HT1080 (cell line): Measurements from ENCODE around the gene RAB31. TPM values are rescaled to one million over a fixed set of nuclear protein-coding genes. Genes with fewer than 3 reads are reported as not detected.

Experiments
- DNase-seq: peaks from one replicate; pipeline ENCODE4 v3.0.0-alpha.2; 2015; ENCODE audit warnings: low read depth
- total RNA-seq: library from RNA; depleted of rRNA; stranded (reverse); fragments of >200 nt; shearing (Covaris generic); gene quantifications from 2 replicates; pipeline ENCODE4 v1.2.3, GENCODE V29; 2014

Gene RAB31
- total RNA-seq, 1 experiment from 2014 or later = 82.2 TPM

DNA sequence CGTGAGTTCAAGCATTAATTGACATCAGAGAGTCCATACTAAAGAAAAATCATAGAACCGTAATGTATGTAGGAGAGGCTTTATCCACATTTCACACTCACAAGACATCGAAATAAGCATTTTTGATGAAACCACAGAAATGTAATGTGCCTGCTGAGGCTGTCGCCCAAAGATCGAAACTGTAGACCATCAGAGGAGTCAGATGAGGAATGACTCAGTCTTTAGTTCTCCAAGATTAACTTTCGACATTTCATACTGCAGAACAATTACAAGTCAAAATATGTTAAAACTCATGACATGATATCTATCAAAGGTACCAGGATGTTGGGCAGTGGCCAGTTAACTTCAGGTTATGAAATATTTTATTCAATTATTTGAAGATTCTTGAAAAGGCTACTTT is 79.6 kb downstream of the RAB31 start:
- no peak for DNase-seq

DNA sequence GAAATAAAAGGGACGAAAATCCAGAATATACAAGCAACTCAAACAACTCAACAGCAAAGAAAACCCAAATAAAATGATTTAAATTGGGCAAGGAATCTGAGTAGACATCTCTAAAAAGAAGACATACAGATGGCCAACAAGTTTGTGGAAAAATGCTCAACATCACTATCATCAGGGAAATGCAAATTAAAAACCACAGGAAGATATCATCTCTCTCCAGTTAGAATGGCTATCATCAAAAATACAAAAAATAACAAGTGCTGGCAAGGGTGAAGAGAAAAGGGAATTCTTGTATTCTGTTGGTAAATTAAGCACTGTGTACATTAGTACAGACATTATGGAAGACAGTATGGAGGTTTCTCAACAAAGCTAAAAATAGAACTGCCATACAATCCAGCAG is 80.0 kb downstream of the RAB31 start:
- no peak for DNase-seq

DNA sequence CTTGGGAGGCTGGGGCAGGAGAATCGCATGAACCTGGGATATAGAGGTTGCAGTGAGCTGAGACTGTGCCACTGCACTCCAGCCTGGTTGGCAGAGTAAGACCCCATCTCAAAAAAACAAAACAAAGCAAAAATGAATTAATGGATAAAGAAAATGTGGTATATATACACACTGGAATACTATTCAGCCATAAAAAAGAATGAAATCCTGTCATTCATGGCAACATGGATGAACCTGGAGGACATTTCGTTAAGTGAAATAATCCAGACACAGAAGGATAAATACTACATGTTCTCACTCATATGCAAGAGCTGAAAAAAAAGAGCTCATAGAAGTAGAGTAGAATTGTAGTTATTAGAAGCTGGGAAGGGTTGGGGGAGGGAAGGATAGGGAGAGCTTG is 80.8 kb downstream of the RAB31 start:
- DNase-seq = no peak

DNA sequence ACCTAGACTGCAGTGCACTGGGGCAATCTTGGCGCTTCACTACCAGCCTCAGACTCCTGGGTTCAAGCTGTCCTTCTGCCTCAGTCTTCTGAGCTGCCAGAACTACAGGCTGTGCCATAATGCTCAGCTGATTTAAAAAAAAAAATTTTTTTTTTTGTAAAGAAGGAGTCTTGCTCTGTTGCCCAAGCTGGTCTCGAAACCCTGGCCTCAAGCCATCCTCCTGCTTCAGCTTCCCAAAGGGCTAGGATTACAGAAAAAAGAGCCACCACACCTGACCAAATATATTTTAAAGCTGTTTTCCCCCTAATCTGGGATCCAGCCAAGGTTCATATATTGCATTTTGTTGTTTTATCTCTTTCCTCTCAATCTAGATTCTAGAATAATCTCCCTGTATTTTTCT is 82.2 kb downstream of the RAB31 start:
- DNase-seq = no peak

DNA sequence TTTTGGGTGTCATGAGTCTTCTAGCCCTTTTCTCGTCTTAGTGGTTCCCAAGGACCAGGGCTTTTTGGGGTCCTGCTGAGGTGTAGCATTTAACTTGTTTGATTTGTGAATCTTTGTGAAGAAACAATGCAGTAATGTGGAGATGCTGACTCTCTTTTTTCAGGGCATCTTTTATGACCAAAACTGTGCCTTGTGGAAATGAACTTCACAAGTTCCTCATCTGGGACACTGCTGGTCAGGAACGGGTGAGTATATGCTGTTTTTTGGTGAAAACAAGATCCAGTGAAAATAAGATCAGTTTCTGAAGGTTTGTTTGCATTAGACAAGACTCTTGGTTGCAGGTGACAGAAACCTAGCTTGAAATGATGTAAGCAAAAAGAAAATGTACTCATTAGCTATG is 83.9 kb downstream of the RAB31 start:
- no peak for DNase-seq

DNA sequence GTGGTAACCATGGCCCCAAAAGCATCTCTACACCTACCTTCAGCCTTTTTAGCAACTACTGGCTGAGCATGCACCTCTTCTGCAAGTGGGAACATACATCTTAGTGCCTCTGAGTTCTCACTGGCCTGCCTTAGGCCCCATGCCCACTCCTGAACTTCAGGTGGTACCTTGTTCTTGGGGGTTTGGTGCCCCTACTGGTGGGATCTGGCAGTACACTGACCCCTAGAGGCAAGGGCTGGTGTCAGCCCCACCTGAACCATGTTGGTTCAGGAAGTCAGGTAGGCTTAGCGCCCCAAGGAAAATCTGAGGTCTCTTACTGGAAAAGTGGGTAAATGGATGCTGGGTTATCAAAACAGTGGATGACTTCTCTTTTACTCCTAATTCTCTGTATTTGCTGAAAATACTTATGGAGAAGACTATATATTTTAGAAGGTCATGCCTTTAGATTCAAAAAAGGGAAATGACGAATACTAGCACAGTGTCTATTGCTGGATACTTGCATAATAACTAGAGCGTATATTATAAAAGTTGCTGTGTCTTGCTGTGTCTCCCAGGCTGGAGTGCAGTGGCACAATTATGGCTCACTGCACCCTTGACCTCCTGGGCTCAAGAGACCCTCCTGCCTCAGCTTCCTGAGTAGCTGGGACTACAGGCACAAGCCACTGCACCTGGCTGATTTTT is 84.6 kb downstream of the RAB31 start:
- DNase-seq = no peak

DNA sequence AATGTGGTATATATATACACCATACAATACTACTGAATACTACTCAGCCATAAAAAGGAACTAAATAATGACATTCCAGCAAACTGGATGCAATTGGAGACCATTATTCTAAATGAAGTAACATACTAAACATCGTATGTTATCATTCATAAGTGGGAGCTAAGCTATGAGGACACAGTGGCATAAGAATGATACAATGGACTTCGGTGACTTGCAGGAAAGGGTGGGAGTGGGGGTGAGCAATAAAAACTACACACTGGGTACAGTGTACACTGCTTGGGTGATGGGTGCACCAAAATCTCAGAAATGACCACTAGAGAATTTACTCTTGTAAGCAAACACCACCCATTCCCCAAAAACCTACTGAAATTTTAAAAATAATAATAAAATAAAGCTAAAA is 87.9 kb downstream of the RAB31 start:
- DNase-seq = no peak

DNA sequence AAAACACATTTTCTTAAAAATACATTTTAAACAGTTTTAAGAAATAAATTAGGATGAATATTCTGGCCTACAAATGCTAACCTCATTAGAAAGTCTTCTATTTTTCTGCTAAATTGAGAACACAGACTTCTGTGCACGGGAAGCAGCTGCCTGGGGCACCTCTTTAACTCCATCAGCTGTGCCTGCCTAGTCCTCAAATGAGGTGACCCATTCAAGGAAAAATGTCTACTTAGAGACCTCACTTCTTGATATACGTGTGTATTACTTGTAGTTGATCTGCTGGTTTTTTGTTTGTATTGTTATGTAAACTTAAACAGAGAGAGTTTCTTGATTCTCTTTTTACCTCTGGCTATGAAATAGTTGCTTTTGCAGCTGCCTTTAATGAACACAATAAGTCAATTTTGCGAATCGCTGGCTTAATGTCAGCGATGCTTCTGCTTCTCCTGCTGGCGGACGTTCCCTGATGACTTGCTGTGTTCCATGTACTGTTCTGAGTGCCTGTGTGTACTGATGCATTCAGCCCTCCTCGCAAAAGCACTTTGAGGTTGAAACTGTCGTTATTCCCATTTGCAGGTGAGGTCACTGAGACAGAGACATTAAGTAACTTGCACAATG is 88.9 kb downstream of the RAB31 start:
- no peak for DNase-seq

DNA sequence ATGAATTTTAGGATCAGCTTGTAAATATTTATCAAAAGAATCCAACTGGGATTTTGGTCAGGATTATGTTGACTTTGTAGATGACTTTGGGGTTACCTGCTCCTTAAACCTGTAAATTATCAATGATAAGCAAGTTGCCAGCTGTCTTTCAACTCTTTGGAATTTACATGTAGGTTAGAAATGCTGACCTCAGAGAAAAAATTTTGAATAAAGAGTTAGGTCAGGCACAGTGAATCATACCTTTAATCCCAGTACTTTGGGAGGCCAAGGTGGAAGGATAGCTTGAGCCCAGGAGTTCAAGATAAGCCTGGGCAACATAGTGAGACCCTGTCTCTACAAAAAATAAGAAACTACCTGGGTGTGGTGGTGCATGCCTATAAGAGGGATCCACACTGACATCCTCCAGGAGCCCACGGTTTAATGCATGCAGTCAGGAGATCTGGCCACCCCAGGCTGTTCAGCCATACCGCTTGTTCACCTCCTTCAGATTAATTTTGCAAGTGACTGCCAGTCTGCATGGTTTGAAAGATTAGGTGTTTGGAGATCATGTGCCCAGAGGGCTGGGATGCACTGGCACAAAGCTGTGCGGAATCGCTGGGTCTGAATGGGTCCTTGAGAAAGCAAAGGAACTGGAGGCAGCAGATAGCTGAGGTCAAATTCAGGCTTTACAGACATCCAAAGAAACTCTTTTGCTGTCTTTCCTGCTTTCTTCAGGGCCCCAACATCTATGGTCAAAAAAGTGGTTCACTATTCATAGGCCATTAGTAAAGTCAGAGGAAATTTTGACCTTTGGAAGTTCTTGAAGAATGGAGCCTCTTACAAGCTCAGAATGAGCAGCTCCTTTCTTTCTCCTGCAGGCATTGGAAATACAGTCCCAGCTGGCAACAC is 94.3 kb downstream of the RAB31 start:
- no peak for DNase-seq

DNA sequence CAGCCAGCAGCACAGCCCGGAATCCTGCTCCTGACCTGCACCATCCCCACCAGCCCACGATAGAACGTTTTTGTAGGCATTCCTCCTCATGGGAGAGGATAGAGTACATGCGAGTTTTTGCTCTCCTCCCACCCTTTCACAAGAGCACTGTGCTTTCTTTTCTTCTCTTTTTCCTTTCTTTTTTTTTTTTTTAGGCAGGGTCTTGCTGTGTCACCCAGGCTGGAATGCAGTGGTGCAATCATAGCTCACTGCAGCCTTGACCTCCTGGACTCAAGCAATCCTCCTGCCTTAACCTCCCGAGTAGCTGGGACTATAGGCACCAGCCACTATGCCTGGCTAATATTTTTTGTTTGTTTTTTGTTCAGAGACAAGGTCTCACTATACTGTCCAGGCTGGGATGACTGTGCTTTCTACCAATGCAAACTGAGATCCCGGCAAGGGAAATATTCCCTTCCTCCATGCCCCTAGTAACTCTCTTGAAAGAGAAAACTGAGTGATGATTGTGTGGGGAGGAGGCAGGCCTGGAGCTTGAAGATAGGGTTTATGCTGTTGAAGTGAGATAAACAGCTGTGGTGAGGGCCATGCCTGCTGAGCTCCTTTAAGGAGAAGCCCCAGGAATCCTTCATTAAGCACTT is 95.1 kb downstream of the RAB31 start:
- no peak for DNase-seq

DNA sequence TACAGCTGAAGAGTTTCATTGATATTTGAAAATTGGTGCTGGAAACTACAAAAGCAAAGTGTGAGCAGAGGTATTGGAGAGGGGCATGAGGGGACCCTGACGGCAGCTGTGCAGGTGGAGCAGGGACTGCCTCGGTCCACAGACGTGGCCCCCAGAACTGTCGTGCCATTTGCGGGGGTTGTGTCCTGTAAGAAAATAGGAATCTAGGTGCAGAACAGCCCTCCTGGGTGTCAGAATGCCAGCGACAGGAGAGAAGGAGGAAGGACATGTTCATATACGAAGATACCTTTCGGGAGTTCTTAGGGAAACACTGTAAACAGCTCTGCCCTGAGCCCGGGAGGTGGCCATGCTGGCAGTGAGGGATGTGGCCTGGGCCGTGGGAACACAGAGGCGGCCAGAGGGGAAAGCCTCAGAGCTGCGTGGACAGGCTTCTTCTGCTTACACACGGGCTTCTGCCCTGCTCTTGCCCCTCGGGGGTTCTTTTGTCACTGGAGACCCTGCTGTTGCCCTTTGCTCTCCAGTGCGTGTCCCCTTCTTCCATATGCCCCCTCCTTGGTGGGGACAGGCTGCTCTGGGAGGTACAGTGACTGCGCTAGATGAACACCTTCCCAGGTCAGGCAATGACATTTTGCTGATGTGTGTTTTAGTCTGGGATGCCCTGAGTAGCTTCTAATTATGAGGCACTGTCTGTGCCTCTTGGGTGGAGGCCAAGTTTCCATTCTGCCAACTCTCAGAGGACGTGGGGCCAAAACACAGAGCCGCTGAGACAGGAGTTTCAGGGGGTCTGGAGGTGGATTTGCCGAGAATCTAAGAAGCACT is 95.8 kb downstream of the RAB31 start:
- DNase-seq = no peak

DNA sequence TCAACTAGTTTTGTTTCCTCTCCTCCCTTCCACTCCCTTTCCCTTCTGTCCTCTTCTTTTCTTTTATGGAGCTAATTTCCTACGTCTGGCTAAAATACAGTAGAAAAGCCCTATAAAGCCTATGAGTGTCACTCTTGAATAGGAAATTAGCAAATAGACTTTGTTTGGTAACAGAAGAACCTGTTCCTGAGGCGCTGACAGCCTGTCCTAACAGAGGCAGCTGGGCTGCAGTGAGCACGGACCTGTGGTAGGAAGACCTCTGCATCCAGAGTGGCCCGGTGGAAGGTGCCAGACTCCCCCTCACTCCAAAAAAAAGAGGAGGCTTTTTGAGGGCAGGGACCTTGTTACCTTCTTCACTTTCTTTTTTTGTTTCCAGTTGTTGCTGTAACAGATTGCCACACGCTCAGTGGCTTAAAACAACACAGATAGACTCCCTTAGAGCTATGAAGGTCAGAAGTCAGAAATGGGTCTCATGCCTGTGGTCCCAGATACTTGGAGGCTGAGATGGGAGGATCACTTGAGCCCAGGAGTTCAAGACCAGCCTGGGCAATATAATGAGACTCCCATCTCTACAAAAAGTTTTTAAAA is 96.5 kb downstream of the RAB31 start:
- DNase-seq = no peak

DNA sequence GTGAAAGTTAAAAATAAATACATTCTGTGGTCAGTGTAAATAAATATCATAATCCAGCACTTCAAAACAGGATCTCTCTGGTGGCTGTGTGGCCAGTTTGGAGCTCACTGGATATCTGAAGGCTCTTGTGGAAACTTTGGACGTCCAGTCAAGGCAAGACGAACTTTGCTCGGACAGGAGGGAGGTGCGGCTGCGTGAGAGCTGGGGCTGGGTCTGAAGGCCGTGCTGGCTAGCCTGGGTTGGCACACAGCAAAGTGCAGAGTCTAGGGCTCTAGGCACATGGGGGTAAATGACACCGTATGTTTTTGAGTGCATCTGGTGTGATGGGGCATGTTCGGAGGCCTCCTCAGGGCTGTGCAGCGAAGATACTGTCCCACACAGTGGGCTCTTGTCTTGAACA is 98.8 kb downstream of the RAB31 start:
- DNase-seq = no peak

DNA sequence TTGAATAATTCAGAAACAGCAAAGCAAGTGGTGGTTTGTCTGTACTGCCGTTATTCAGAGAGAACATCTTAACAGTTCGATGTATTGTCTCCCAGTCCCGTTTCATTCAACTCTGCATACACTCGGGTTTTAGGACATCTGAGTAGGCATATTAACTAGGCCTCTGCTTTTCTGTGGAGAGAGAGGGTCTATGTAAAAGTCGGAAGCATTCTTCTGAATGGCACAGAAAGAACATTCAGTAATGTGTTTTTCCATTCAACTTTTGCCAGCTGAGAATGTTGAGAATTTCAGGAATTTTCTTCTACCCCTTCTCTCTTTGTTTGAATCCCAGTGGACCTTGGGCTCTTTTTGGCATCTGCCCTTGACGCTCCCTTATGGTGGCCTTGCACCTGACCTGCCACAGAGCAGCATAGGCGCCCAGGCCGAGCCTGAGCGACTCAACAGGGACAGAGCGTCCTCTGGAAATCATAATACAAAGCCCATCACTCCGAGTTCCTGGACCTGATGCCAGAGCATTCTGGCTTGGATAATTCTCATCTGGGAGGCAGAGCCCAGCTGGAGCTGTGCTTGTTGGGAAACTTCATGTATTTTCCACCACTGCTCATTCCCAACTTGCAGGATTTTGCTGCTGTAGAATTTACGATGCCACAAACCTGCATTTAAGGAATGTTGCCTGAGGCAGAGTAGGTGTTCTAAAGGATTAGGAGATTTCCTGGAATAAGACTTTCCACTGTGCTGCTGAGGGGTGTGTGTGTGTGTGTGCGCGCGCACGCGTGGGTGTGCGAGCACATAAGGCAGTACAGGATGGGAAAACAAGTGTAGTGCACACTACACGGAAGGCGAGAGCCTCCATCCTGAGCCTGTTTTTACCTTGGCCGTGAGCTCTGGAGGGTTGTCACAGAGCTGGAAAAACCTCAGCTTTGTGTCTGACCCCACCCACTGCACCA is 100.5 kb downstream of the RAB31 start:
- DNase-seq = no peak

DNA sequence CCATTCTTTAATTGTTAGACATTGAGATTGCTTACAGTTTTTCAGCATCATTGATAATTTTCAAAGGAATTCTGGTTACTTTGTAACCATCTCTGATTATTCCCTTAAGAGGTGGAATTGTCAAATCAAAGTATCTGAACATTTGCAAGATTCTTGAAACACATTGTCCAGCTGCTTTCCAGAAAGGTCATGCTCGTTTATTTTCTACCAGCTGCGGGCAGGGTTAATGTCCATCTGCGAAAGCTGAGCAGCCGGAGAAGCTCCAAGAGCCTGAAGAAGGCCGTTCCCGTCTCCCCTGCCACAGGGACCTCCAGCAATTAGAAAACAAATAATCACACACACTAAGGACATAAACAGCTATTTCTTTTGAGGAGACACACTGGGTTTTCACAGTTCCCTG is 101.6 kb downstream of the RAB31 start:
- DNase-seq = no peak

DNA sequence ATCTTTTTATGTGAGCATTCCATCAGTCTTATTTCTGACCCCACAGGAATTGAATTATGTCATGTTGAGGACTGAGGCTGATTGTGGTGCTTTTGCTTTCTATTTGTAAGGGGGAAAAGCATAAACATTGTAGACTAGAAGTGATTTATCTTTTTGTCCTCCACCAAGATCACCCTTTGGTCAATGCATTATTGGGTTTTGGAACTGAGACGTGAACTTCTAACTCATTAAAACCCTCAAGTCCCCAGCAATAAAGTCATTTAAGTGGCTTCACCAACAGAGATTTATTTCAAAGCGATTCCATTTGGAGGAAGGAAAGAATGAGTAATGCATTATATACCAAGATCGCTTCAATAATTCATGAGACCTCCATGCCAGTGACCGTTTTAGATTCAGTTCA is 102.2 kb downstream of the RAB31 start:
- no peak for DNase-seq

DNA sequence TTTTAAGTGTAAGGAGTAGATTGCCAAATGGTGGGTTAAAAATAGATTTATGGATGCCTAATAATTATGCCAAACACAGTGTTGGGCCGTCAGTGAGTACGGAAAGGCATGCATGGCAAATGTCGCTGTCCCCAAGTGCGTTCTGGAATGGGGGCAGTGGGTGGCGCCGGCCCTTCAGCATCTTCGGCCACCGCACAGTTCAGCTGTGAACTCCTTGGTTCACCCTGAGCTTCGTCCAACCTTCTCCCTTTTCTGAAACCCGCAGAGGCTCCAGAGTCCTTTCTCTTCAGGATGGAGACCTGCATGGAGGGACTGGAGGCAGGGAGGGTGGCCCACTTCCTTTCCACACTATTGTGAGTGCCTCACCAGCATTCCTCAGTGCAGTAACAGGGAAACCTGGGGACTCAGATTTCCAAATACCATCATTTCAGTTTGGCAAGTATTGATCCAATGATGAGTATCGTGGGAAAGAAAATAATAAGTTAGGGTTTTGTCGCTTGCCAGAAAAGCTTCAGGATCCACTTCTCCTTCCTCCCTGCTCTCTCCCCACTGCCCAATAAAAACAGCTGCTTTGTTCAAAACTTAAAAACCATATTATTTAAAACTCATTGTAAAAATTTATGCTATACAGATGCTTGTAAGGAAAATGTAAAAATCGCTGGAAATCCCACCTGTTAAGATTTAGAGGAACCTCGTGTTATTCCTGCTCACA is 103.0 kb downstream of the RAB31 start:
- DNase-seq = no peak

DNA sequence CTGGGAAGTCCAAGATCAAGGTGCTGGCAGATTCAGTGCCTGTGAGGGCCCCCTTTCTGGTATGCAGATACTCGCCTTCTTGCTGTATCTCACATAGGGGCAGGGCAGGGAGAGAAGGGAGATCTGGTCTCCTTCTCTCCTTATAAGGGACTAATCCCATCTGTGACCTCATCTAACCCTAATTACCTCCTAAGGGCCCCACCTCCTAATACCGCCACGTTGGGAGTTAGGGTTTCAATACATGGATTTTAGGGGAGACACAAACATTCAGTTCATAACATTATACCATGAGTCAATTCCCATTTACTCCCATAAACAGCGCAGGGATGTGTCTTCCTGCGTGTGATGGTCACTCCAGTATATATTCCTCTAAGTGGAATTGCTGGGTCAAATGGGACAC is 103.9 kb downstream of the RAB31 start:
- DNase-seq = no peak

DNA sequence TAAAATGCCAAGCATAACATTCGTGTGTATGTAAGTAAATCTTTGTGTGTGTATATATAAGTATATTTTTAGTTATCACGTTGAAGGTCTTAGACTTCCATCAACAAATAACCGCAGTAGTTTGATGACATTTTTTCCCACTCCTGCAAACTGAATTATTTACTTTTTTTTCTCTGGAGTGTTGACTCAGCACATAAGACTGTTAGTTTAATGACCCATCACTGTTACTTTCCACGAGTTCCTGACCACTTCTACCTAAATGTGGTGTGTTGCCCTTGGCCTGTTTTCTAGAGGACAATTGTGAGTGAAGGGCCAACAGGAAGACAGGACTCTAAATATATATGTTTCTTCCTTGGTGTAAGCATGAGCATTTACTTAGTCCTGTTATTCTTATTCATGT is 106.3 kb downstream of the RAB31 start:
- DNase-seq = peak; percentile 89
